Transverse colon (tissue), 3 donors: Measurements from ENCODE around the gene RPTOR.

Experiments used
- POLR2A ChIP-seq: fragments of 450-650 bp; IDR thresholded peaks from one replicate; pipeline ENCODE4 v1.6.1; 2016; ENCODE audit warnings: antibody characterized with exemption, mild to moderate bottlenecking, moderate library complexity
- TF ChIP-seq, protein P1 (sequence below), 5 experiments: fragments of 200-600 bp in 3 of 5; fragments of 450-650 bp in 2 of 5; sonication (generic) in 3 of 5; IDR thresholded peaks; 1 replicate in 2 of 5; 2 replicates in 3 of 5; pipeline ENCODE4 v1.5.1; 2016 to 2017; ENCODE audit warnings: antibody characterized with exemption in 5 of 5, inconsistent platforms in 3 of 5, mild to moderate bottlenecking in 2 of 5, moderate library complexity in 1 of 5

DNA sequence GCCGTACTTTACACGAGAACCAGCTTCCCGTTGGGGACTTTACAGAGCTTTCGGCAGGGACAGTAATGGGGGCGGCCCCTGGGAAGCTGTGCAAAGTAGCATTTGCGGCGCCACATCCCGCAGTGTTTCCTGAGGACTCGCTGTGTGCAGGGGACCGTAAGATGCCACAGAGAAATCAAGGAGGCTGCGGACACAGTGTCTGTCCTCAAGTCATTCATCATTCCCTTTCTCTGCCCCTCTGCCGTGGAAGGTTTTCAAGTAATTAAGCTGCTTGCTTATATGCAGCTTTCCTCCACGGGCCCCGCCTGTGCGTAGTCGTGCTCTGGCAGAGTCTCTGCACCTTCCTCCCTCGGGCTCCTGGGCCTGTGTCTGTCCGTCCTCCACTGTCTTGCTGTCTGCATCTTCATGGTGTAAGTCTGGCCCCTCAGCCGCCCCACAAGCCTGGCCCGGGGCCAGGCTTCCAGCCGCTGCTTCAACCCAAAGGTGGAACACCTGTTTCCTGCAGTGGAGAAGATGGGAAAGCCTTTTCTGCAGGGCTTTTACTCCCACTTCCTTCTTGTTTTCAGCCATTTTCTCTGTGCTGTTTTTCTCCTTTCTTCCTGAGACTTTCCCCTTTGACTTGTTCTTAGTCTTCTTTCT lies 230.1 kb downstream of the RPTOR start:
- no peak for TF ChIP-seq POLR2A
- TF ChIP-seq, protein P1, sequence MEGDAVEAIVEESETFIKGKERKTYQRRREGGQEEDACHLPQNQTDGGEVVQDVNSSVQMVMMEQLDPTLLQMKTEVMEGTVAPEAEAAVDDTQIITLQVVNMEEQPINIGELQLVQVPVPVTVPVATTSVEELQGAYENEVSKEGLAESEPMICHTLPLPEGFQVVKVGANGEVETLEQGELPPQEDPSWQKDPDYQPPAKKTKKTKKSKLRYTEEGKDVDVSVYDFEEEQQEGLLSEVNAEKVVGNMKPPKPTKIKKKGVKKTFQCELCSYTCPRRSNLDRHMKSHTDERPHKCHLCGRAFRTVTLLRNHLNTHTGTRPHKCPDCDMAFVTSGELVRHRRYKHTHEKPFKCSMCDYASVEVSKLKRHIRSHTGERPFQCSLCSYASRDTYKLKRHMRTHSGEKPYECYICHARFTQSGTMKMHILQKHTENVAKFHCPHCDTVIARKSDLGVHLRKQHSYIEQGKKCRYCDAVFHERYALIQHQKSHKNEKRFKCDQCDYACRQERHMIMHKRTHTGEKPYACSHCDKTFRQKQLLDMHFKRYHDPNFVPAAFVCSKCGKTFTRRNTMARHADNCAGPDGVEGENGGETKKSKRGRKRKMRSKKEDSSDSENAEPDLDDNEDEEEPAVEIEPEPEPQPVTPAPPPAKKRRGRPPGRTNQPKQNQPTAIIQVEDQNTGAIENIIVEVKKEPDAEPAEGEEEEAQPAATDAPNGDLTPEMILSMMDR (IDR thresholded peaks at IDR 0.05), result no peak
